Adipocyte (in vitro differentiated cells): ENCODE data around the gene PAK6.

Source experiments
- DNase-seq: peaks from one replicate; pipeline ENCODE4 v3.0.0-alpha.2; 2015; ENCODE audit warnings: low read depth
- H3K27me3 ChIP-seq: replicated peaks from 2 replicates; pipeline ENCODE4 v1.7.0; 2013; ENCODE audit warnings: mild to moderate bottlenecking, low read length, moderate library complexity; ENCODE audit not compliant: control insufficient read depth, insufficient read depth
- H3K36me3 ChIP-seq: 2 replicates; pipeline ENCODE4 v1.7.0; 2013; ENCODE audit warnings: low read length, mild to moderate bottlenecking, moderate library complexity; ENCODE audit not compliant: control insufficient read depth, insufficient read depth, severe bottlenecking
- H3K4me1 ChIP-seq: 2 replicates; pipeline ENCODE4 v1.7.0; 2013; ENCODE audit warnings: mild to moderate bottlenecking, low read length, moderate library complexity; ENCODE audit not compliant: control insufficient read depth, insufficient read depth
- H3K4me3 ChIP-seq: 2 replicates; pipeline ENCODE4 v1.7.0; 2013; ENCODE audit warnings: mild to moderate bottlenecking, low read length, moderate library complexity
- H3K9ac ChIP-seq: 2 replicates; pipeline ENCODE4 v1.7.0; 2013; ENCODE audit warnings: mild to moderate bottlenecking, low read length, moderate library complexity
- H3K9me3 ChIP-seq: 2 replicates; pipeline ENCODE4 v1.7.0; 2013; ENCODE audit warnings: mild to moderate bottlenecking, low read length, moderate library complexity; ENCODE audit not compliant: control insufficient read depth

The PAK6 gene

GRCh38 chr15:40229956-40230355, 8.9 kb upstream of the PAK6 start:
- DNase-seq = no peak
- Histone ChIP-seq H3K4me3 (no peak overlapping the region), H3K9me3 (no peaks in the 10 kb centered on the region), H3K9ac (no peak overlapping the region), H3K36me3 (no peaks in the 10 kb centered on the region), H3K27me3 (no peaks in the 10 kb centered on the region), H3K4me1 (no peaks in the 10 kb centered on the region)

GRCh38 chr15:40232625-40233070, 6.2 kb upstream of the PAK6 start:
- no peak for DNase-seq
- Histone ChIP-seq H3K4me3 (no peak overlapping the region), H3K9ac (no peak overlapping the region), H3K9me3 (no peaks in the 10 kb centered on the region), H3K4me1 (no peaks in the 10 kb centered on the region), H3K36me3 (no peaks in the 10 kb centered on the region), H3K27me3 (peaks cover 1% of the 10 kb centered on the region)

DNA sequence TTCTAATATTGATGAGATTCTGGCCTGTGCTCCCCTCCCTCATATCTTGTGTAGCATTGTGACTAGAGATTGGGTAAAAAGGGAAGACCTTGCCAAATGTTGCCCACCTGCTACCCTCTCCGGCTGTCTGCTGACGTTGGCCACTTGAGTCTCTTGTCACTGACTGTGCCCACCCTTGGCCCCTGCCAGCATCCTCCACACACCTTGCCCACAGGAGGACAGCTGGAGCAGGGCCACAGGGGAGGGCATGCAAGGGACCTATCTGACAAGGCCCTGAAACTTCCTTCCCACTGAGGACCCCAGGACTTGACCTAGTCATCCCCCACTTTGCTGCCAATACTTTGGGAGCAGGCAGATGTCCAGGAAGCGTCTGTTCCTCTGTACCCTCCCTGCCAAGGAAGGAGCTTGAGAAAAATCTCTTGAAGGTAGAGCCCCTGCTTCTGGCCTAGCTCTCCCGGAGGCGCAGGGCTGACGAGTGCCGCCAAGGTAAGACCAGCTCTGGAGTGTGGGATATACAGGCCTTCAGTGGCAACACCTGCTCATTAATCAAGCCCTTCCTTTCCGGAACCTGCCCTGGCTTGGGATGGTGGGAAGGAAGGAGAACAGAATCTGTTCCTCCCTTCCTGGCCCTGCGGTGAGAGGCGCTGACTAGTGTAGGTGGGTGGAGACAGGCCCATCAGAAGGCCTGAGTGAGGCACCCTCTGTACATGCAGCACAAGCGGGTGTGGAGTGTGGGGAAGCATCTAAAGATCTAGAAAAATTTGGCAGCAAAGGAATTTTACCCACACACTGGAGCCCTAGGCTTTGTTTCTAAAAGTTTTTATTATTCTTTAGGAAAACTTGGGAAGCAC, 4.9 kb upstream of the PAK6 start:
- H3K4me1 ChIP-seq = peaks cover 3% of the 10 kb centered on the region
- no peak overlapping the region for H3K4me3 ChIP-seq
- no peak overlapping the region for H3K9ac ChIP-seq
- no peaks in the 10 kb centered on the region for H3K36me3 ChIP-seq
- peaks cover 14% of the 10 kb centered on the region for H3K27me3 ChIP-seq
- no peaks in the 10 kb centered on the region for H3K9me3 ChIP-seq
- DNase-seq = peak; percentile 20

DNA sequence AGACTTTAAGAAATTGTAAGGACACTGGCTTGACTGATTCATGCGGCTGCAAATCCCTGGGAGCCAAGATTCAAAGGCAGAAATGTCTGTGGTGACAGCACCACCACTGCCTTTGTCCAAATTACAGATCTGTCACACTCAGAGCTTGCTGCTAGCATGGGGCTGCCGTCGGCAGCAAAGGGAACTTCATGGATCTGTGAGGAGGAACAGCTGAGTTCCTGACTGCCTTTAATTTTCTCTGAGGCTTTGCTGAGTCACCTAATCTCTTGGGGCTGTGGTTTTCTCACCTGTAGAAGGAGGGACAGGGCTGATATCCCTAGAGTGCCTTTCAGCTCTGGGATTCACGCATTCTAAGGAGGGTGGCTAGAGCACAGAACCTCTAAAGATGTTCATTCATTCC, 4.1 kb upstream of the PAK6 start:
- Histone ChIP-seq H3K27me3 (peaks cover 20% of the 10 kb centered on the region), H3K9me3 (no peaks in the 10 kb centered on the region), H3K36me3 (no peaks in the 10 kb centered on the region), H3K9ac (no peak overlapping the region), H3K4me3 (no peak overlapping the region), H3K4me1 (peaks cover 9% of the 10 kb centered on the region)
- no peak for DNase-seq

DNA sequence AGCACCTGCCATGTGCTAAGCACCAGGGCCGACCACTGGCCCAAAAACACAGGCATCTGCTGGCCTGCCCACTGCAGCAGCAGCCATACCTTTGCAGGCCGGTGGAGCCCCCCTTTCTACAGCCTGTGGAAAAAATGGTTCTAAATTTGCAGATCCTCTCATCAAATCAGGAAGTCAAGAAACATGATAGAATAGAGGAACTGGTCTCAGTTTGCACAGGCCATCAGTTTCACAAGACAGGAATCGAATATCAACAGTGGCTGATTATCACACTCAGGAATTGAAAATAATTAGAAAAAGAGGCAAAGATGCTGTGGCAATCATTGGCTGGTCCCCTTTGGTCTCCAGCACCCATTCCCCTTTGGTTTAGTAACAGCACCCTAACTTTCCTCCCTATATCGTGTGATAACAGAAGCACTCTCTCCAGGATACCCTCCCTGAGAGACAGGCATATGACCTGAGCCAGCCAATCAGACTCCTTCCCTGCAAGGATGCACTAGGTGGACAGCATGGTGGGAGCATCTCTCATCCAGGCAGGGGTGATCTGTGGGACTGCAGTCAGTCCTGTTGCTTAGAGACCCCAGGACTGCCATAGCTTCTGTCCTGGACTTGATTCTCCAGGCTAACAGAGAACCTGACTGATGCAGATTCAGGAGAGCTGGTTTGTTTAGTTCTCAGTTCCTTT, 3.5 kb upstream of the PAK6 start:
- Histone ChIP-seq H3K36me3 (no peaks in the 10 kb centered on the region), H3K4me1 (peaks cover 9% of the 10 kb centered on the region), H3K9ac (no peak overlapping the region), H3K9me3 (no peaks in the 10 kb centered on the region), H3K4me3 (no peak overlapping the region), H3K27me3 (peaks cover 23% of the 10 kb centered on the region)
- DNase-seq = no peak

GRCh38 chr15:40239404-40239692, 485 bp downstream of the PAK6 start:
- peaks cover 38% of the 10 kb centered on the region for H3K27me3 ChIP-seq
- no peaks in the 10 kb centered on the region for H3K9me3 ChIP-seq
- no peaks in the 10 kb centered on the region for H3K36me3 ChIP-seq
- H3K4me3 ChIP-seq = peak overlapping the region; percentile 57
- peaks cover 9% of the 10 kb centered on the region for H3K4me1 ChIP-seq
- DNase-seq = no peak
- H3K9ac ChIP-seq = no peak overlapping the region

GRCh38 chr15:40239693-40240618, 1.1 kb downstream of the PAK6 start:
- no peak for DNase-seq
- peaks cover 38% of the 10 kb centered on the region for H3K27me3 ChIP-seq
- H3K9ac ChIP-seq = no peak overlapping the region
- peaks cover 9% of the 10 kb centered on the region for H3K4me1 ChIP-seq
- no peaks in the 10 kb centered on the region for H3K36me3 ChIP-seq
- H3K4me3 ChIP-seq = no peak overlapping the region
- no peaks in the 10 kb centered on the region for H3K9me3 ChIP-seq

DNA sequence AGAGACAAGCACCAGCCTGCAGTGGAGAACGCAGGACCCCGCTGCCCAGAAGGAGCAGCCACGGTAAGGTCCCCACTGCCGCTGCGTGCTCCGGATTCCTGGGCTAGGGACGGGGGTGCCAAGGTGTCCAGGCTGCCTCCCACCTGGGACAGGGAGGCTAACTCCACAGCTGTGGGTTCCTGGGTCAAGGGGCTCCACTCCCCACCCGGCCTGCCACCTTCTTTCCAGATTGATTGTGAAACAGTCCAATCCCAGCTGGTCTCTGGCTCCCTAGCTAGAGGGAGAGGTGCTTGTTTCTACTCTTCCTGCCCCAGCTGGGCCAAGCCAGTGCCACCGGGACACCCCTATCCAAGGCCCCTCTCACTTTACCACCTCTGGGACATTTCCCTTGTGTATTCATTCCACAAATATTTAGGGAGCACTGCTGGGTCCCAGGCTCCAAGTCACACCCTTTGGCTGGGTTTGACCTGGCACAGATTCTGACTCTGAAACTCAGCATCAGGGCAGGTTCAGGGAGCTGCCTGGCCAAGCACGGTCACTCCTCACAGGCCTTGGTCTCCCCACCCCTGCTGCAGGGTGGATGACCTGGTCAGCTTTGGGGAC, 1.9 kb downstream of the PAK6 start:
- Histone ChIP-seq H3K4me3 (no peak overlapping the region), H3K4me1 (peaks cover 9% of the 10 kb centered on the region), H3K9me3 (no peaks in the 10 kb centered on the region), H3K27me3 (peaks cover 40% of the 10 kb centered on the region), H3K36me3 (no peaks in the 10 kb centered on the region), H3K9ac (no peak overlapping the region)
- DNase-seq = no peak

DNA sequence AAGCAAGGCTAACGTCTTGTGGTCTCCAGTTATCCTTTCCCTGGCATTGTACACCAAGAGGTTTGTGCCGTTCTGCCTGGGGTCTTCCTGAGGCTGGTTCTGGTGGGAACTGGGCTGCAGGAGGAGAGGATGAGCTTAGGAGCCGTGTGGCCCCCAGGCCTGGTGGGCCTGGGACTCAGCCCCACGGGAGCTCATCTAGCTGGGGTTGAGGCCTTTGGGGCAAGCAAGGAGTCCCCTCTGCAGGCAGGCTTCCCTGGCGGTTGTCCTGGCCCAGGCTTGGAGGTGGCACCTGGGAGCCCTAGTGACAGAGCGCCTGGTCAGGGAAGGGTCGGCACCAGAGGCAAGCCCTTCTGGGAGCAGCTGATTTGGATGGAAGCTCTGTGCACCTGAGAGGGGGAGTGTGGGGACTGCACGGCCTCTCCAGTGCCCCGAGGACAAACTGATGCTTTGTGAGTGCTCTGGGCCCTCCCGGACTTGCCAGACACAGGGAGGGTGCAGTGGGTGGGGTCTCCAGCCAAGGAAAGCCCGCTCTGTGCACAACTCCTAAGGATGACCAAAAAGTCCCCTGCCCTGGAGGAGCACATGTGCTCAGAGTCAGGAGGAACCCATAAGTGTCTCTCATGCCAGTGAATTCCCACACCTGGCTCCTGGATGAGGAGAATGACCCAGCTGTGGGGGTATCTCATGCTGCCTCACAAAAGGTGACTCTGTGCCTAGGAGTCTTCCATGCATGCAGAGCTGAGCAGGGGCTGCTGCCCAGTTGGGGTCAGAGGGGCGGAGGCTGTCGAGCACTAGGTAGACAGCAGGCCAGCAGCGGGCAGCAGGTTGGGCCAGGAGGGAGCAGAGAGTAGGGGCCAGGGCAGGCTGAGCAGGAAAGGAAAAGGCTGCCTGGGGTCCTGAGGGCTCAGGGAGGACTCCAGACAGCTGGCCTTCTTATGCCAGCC, 2.7 kb downstream of the PAK6 start:
- Histone ChIP-seq H3K4me1 (peaks cover 9% of the 10 kb centered on the region), H3K4me3 (no peak overlapping the region), H3K36me3 (no peaks in the 10 kb centered on the region), H3K27me3 (peaks cover 40% of the 10 kb centered on the region), H3K9ac (no peak overlapping the region), H3K9me3 (no peaks in the 10 kb centered on the region)
- no peak for DNase-seq

DNA sequence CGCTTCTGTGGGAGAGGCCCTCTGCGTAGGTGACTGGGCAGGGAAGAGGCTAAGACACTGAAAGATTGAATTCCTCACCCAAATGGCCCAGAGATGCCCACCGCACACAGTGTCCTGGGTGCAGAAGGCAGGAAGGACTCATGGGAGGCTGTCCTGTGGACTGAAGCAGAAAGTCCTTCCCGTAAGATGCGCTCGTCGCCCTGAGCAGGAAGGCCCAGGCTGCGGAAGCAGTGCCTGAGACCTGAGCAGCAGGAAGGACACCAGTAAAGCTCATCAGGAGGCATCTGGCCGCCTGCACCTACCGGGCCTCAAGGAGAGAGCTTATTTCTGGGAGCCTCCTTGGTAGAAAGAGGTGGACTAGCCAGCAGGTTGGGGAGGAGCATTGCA, 3.3 kb downstream of the PAK6 start:
- H3K9ac ChIP-seq = no peak overlapping the region
- peaks cover 40% of the 10 kb centered on the region for H3K27me3 ChIP-seq
- H3K36me3 ChIP-seq = no peaks in the 10 kb centered on the region
- H3K4me3 ChIP-seq = no peak overlapping the region
- peaks cover 9% of the 10 kb centered on the region for H3K4me1 ChIP-seq
- no peaks in the 10 kb centered on the region for H3K9me3 ChIP-seq
- no peak for DNase-seq
